Liver (tissue), 3 donors: Measurements from ENCODE around the gene HYLS1.

Experiments used
- ATF3 ChIP-seq: IDR thresholded peaks from 2 replicates; pipeline ENCODE4 v1.6.1; 2016; ENCODE audit warnings: antibody characterized with exemption
- CTCF ChIP-seq: fragments of 150-350 bp; IDR thresholded peaks from 2 replicates; pipeline ENCODE4 v1.5.1; 2017; ENCODE audit warnings: improper control_type of control experiment, low read depth, low read length; ENCODE audit not compliant: missing input control
- NR2F2 ChIP-seq: IDR thresholded peaks from 2 replicates; pipeline ENCODE4 v1.6.1; 2016; ENCODE audit warnings: antibody characterized with exemption
- RAD21 ChIP-seq, 2 donors: IDR thresholded peaks; 2 replicates each; pipeline ENCODE4 v1.6.1; 2016; ENCODE audit warnings: antibody characterized with exemption in 2 of 2, mild to moderate bottlenecking in 2 of 2
- donor health status: healthy.
- donor health status: healthy.

GRCh38 chr11:125892994-125893393 lies 5.5 kb downstream of the HYLS1 start:
- TF ChIP-seq CTCF (no peak), ATF3 (no peak), NR2F2 (no peak), RAD21 (IDR thresholded peaks at IDR 0.05) (no peak)
